OCI-LY3 (cell line): ENCODE data around the gene FADS3.

ENCODE experiments used
- H2AFZ ChIP-seq: fragments of 200-600, 300-600 bp; shearing (Covaris generic); 2 replicates; pipeline ENCODE4 v1.6.0; 2014; ENCODE audit warnings: antibody characterized with exemption, low read depth, low read length
- H3K27ac ChIP-seq: fragments of 200-600, 300-600 bp; sonication (generic); 2 replicates; pipeline ENCODE4 v1.5.1; 2014; ENCODE audit warnings: mild to moderate bottlenecking, low read length, moderate library complexity, mixed read lengths
- H3K27me3 ChIP-seq: fragments of 200-600, 300-600 bp; sonication (generic); 2 replicates; pipeline ENCODE4 v1.6.1; 2014; ENCODE audit warnings: low read depth, low read length, mixed read lengths
- H3K36me3 ChIP-seq: fragments of 200-600, 300-600 bp; sonication (generic); replicated peaks from 2 replicates; pipeline ENCODE3; 2014; ENCODE audit warnings: low read depth, low read length, mixed read lengths
- H3K4me1 ChIP-seq: fragments of 300-600, 200-600 bp; sonication (generic); 2 replicates; pipeline ENCODE4 v1.6.1; 2014; ENCODE audit warnings: low read length, mixed read lengths
- H3K4me2 ChIP-seq: fragments of 200-600, 300-600 bp; sonication (generic); 2 replicates; pipeline ENCODE4 v1.6.1; 2014; ENCODE audit warnings: low read length, mixed read lengths
- H3K4me3 ChIP-seq: fragments of 300-600, 200-600 bp; sonication (generic); 2 replicates; pipeline ENCODE4 v1.5.1; 2014; ENCODE audit warnings: antibody characterized with exemption, mild to moderate bottlenecking, low read length, moderate library complexity
- H3K79me2 ChIP-seq: fragments of 300-600, 200-600 bp; shearing (Covaris generic); 2 replicates; pipeline ENCODE4 v1.6.1; 2014; ENCODE audit warnings: mild to moderate bottlenecking, low read length, mixed read lengths
- H3K9ac ChIP-seq: fragments of 300-600, 200-600 bp; shearing (Covaris generic); 2 replicates; pipeline ENCODE4 v1.6.0; 2014; ENCODE audit warnings: mild to moderate bottlenecking, low read length, moderate library complexity
- H3K9me3 ChIP-seq: fragments of 200-600, 300-600 bp; shearing (Covaris generic); 2 replicates; pipeline ENCODE4 v1.6.1; 2014; ENCODE audit warnings: low read length, mixed read lengths; ENCODE audit not compliant: insufficient read depth
- H4K20me1 ChIP-seq: fragments of 200-600, 300-600 bp; sonication (generic); 2 replicates; pipeline ENCODE4 v1.6.1; 2016; ENCODE audit warnings: low read length, mixed read lengths; ENCODE audit not compliant: insufficient read depth
- CTCF ChIP-seq: fragments of 200-600, 300-600 bp; sonication (generic); IDR thresholded peaks from 2 replicates; pipeline ENCODE4 v1.5.1; 2014; ENCODE audit warnings: antibody characterized with exemption, low read length, low read depth
- EZH2phosphoT487 ChIP-seq: fragments of 200-600 bp; shearing (Covaris generic); IDR thresholded peaks from 2 replicates; pipeline ENCODE4 v1.6.1; 2018; ENCODE audit warnings: antibody characterized with exemption, mixed run types, low read depth

Gene FADS3

GRCh38 chr11:61905067-61905696 lies 13.8 kb upstream of the FADS3 start:
- H3K9ac ChIP-seq = no peak overlapping the region

GRCh38 chr11:61904539-61905048 lies 13.2 kb upstream of the FADS3 start:
- H3K27ac ChIP-seq = no peak overlapping the region
- H3K9me3 ChIP-seq = no peaks in the 10 kb centered on the region
- H4K20me1 ChIP-seq = no peaks in the 10 kb centered on the region
- H3K4me1 ChIP-seq = no peaks in the 10 kb centered on the region
- no peak overlapping the region for H3K9ac ChIP-seq
- H2AFZ ChIP-seq = no peak overlapping the region
- H3K79me2 ChIP-seq = no peaks in the 10 kb centered on the region
- no peak overlapping the region for H3K4me3 ChIP-seq
- no peaks in the 10 kb centered on the region for H3K27me3 ChIP-seq
- no peak for TF ChIP-seq EZH2phosphoT487
- TF ChIP-seq CTCF = no peak
- H3K4me2 ChIP-seq = no peak overlapping the region
- H3K36me3 ChIP-seq = no peaks in the 10 kb centered on the region

More at GRCh38 chr11:61905067-61905696, 13.8 kb upstream of the FADS3 start:
- H3K79me2 ChIP-seq = no peaks in the 10 kb centered on the region
- H3K9me3 ChIP-seq = no peaks in the 10 kb centered on the region
- H3K4me1 ChIP-seq = no peaks in the 10 kb centered on the region
- H2AFZ ChIP-seq = no peak overlapping the region
- no peak overlapping the region for H3K4me3 ChIP-seq
- H3K27ac ChIP-seq = no peak overlapping the region
- no peak for TF ChIP-seq CTCF
- no peaks in the 10 kb centered on the region for H4K20me1 ChIP-seq
- H3K4me2 ChIP-seq = no peak overlapping the region
- no peaks in the 10 kb centered on the region for H3K36me3 ChIP-seq
- no peaks in the 10 kb centered on the region for H3K27me3 ChIP-seq

GRCh38 chr11:61903845-61904244 lies 12.5 kb upstream of the FADS3 start:
- no peak overlapping the region for H2AFZ ChIP-seq
- no peaks in the 10 kb centered on the region for H3K79me2 ChIP-seq
- H3K4me3 ChIP-seq = no peak overlapping the region
- peaks cover 2% of the 10 kb centered on the region; the same call in 1 of the 2 replicates for H3K4me1 ChIP-seq
- no peaks in the 10 kb centered on the region for H4K20me1 ChIP-seq
- no peak overlapping the region for H3K9ac ChIP-seq
- no peak overlapping the region for H3K4me2 ChIP-seq
- no peaks in the 10 kb centered on the region for H3K9me3 ChIP-seq
- no peaks in the 10 kb centered on the region for H3K36me3 ChIP-seq
- TF ChIP-seq EZH2phosphoT487 = no peak
- H3K27ac ChIP-seq = no peak overlapping the region
- no peaks in the 10 kb centered on the region for H3K27me3 ChIP-seq

GRCh38 chr11:61902313-61902712 lies 11.0 kb upstream of the FADS3 start:
- H3K27ac ChIP-seq = no peak overlapping the region
- no peak overlapping the region for H3K9ac ChIP-seq
- peaks cover 6% of the 10 kb centered on the region; the same call in 1 of the 2 replicates for H3K4me1 ChIP-seq
- no peaks in the 10 kb centered on the region for H3K9me3 ChIP-seq
- no peaks in the 10 kb centered on the region for H3K79me2 ChIP-seq
- no peak overlapping the region for H2AFZ ChIP-seq
- TF ChIP-seq CTCF (no peak), EZH2phosphoT487 (no peak)
- H3K4me3 ChIP-seq = no peak overlapping the region
- H3K27me3 ChIP-seq = no peaks in the 10 kb centered on the region
- no peaks in the 10 kb centered on the region for H4K20me1 ChIP-seq
- no peak overlapping the region for H3K4me2 ChIP-seq
- no peaks in the 10 kb centered on the region for H3K36me3 ChIP-seq
